HepG2 (cell line): ENCODE results near the gene MAP3K20.

ENCODE experiments used
- BRCA1 ChIP-seq: sonication (generic); formaldehyde crosslinking; IDR thresholded peaks from 2 replicates; pipeline ENCODE4 v1.4.0; 2020; ENCODE audit warnings: missing genetic modification reagents
- SP1 ChIP-seq, 2 experiments: fragments of 450-650 bp in 1 of 2; sonication (generic) in 1 of 2; formaldehyde crosslinking in 1 of 2; IDR thresholded peaks; 2 replicates each; pipeline versions ENCODE4 v1.4.0 to v1.6.1; 2016 to 2020; ENCODE audit warnings: missing genetic modification reagents in 1 of 2
- SUZ12 ChIP-seq: fragments of 150-350 bp; IDR thresholded peaks from 2 replicates; pipeline ENCODE4 v1.6.1; 2014; ENCODE audit warnings: low read depth, low read length
- TCF12 ChIP-seq, 2 experiments: fragments of 450-650 bp in 1 of 2; sonication (generic) in 1 of 2; formaldehyde crosslinking in 1 of 2; IDR thresholded peaks; 2 replicates each; pipeline versions ENCODE4 v1.6.1 to v1.8.0; 2017 to 2022; ENCODE audit warnings: antibody characterized with exemption in 1 of 2, mild to moderate bottlenecking in 1 of 2, missing genetic modification reagents in 1 of 2, moderate library complexity in 1 of 2
- ZNF224 ChIP-seq: sonication (generic); formaldehyde crosslinking; IDR thresholded peaks from 2 replicates; pipeline ENCODE4 v1.5.0; 2020; ENCODE audit warnings: mild to moderate bottlenecking, missing genetic modification reagents
- ZNF670 ChIP-seq: sonication (generic); formaldehyde crosslinking; IDR thresholded peaks from 2 replicates; pipeline ENCODE4 v1.8.0; 2022; ENCODE audit warnings: mild to moderate bottlenecking, missing genetic modification reagents, borderline replicate concordance
- TF ChIP-seq, protein P1 (sequence below): sonication (generic); formaldehyde crosslinking; IDR thresholded peaks from 2 replicates; pipeline ENCODE4 v1.4.0; 2020; ENCODE audit warnings: low read depth, missing genetic modification reagents

DNA sequence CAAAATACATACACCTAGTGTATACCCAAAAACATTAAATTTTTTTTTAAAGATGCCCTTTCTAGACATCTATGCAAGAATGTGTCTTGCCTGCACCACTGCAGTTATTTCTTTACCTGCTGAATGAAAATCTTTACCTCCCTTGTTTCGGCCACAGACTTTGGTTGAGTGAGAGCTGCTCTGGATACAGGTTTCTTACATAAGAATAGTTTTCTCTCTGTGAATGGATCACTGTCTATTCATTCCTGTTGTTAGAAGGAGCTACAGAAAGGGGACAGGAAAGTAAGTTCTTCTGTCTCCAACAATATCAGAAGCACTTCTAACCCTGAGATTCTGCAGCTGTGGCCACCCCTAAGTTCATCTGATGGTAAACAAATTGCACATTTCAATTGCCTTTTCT is 166.0 kb downstream of the MAP3K20 start:
- TF ChIP-seq ZNF670 (CRISPR knock-in tag) = no peak
- no peak for TF ChIP-seq TCF12 (IDR thresholded peaks at IDR 0.05)
- no peak for TF ChIP-seq TCF12 (CRISPR knock-in tag; IDR thresholded peaks at IDR 0.05)
- TF ChIP-seq BRCA1 = no peak
- TF ChIP-seq ZNF224 (CRISPR knock-in tag) = no peak
- TF ChIP-seq, protein P1, sequence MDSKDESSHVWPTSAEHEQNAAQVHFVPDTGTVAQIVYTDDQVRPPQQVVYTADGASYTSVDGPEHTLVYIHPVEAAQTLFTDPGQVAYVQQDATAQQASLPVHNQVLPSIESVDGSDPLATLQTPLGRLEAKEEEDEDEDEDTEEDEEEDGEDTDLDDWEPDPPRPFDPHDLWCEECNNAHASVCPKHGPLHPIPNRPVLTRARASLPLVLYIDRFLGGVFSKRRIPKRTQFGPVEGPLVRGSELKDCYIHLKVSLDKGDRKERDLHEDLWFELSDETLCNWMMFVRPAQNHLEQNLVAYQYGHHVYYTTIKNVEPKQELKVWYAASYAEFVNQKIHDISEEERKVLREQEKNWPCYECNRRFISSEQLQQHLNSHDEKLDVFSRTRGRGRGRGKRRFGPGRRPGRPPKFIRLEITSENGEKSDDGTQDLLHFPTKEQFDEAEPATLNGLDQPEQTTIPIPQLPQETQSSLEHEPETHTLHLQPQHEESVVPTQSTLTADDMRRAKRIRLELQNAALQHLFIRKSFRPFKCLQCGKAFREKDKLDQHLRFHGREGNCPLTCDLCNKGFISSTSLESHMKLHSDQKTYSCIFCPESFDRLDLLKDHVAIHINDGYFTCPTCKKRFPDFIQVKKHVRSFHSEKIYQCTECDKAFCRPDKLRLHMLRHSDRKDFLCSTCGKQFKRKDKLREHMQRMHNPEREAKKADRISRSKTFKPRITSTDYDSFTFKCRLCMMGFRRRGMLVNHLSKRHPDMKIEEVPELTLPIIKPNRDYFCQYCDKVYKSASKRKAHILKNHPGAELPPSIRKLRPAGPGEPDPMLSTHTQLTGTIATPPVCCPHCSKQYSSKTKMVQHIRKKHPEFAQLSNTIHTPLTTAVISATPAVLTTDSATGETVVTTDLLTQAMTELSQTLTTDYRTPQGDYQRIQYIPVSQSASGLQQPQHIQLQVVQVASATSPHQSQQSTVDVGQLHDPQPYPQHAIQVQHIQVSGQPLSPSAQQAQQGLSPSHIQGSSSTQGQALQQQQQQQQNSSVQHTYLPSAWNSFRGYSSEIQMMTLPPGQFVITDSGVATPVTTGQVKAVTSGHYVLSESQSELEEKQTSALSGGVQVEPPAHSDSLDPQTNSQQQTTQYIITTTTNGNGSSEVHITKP (CRISPR knock-in tag) = no peak
- no peak for TF ChIP-seq SUZ12
- no peak for TF ChIP-seq SP1 (IDR thresholded peaks at IDR 0.05)
- TF ChIP-seq SP1 (CRISPR knock-in tag; IDR thresholded peaks at IDR 0.05) = no peak
